ENCODE measurements around the gene METTL25B.
A peak's percentile ranks its signal among the peaks of the same experiment; 100 is the strongest.

DNA sequence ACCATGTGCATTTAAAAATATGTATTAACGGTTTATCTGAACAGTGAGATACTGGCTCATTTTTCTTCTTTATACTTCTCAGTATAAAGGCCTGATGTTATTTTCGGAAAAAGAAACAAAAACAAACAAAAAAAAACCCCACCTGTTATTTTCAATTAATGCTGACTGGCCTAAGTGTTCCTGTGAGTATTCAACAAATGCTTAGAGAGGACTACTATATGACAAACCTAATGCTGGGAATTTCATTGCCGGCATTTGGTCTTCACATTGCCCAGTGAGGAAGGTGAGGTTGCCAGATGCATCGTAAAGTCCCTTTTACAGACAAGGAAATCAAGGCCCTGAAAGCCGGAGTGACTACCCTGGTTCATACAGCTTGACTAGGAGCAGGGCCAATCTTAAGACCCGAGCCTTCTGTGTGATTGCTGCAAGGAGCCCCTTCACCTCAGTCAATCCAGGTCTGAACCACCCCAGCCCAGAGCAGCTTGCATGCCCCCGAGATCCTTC, 12.0 kb downstream of the METTL25B start:
- TF ChIP-seq CTCF (conservative IDR thresholded peaks at IDR 0.05; ENCODE audit: low read depth, low read length) (no peak), MXI1 (IDR thresholded peaks at IDR 0.05; ENCODE audit: borderline replicate concordance, low read depth, low read length) (no peak), FOS (IDR thresholded peaks at IDR 0.05; ENCODE audit: low read depth, low read length) (no peak), POLR2A (IDR thresholded peaks at IDR 0.05; ENCODE audit: low read depth, low read length) (no peak), CEBPB (IDR thresholded peaks at IDR 0.05; ENCODE audit: low read depth, low read length) (no peak), ELK1 (IDR thresholded peaks at IDR 0.05; ENCODE audit: borderline replicate concordance, low read depth, low read length) (no peak), NFE2L2 (IDR thresholded peaks at IDR 0.05; ENCODE audit: low read depth, low read length) (no peak), CHD1 (IDR thresholded peaks at IDR 0.05; ENCODE audit: low read depth, low read length) (no peak), MAFK (IDR thresholded peaks at IDR 0.05; ENCODE audit: low read depth, low read length) (peak; percentile 28; the same call in 1 of the 2 replicates)

All from IMR-90 (cell line).